HFF-Myc (cell line): Measurements from ENCODE around the gene MSH5.

ENCODE experiments used
- DNase-seq: peaks from one replicate; pipeline ENCODE4 v3.0.0-alpha.2; 2011; ENCODE audit warnings: low read depth; ENCODE audit errors: extremely low read depth
- H3K4me3 ChIP-seq: replicated peaks from 2 replicates; pipeline ENCODE4 v1.5.1; 2011; ENCODE audit warnings: low read depth, mild to moderate bottlenecking, control low read depth, low read length
- CTCF ChIP-seq: IDR thresholded peaks from 2 replicates; pipeline ENCODE4 v1.5.1; 2012; ENCODE audit warnings: mild to moderate bottlenecking, low read depth, low read length, control low read depth; ENCODE audit errors: missing control alignments

Gene MSH5

GRCh38 chr6:31736021-31736767 lies 3.6 kb upstream of the MSH5 start, which contains the start of gene CLIC1:
TSS of gene CLIC1 (minus strand) at chr6:31736530. CDS start at chr6:31736300, 230 bp downstream.
- no peak for TF ChIP-seq CTCF
- no peak for DNase-seq

GRCh38 chr6:31736768-31737314 lies 3.0 kb upstream of the MSH5 start:
- H3K4me3 ChIP-seq = peak overlapping the region; percentile 97
- DNase-seq = no peak
- TF ChIP-seq CTCF = no peak

More at GRCh38 chr6:31736021-31736767, 3.6 kb upstream of the MSH5 start, which contains the start of gene CLIC1:
- peak within 1 kb of the TSS; percentile 97 for H3K4me3 ChIP-seq

- no peak for TF ChIP-seq CTCF
- no peak for DNase-seq
- no peak overlapping the region for H3K4me3 ChIP-seq
Observed at GRCh38 chr6:31737315-31737990, 2.4 kb upstream of the MSH5 start.

GRCh38 chr6:31737991-31738979 lies 1.5 kb upstream of the MSH5 start:
- peak; percentile 30 for TF ChIP-seq CTCF
- H3K4me3 ChIP-seq = peak overlapping the region; percentile 18
- peak; percentile 78 for DNase-seq

GRCh38 chr6:31740397-31741223 lies 805 bp downstream of the MSH5 start:
- no peak for DNase-seq
- peak overlapping the region; percentile 60 for H3K4me3 ChIP-seq
- TF ChIP-seq CTCF = no peak
